ENCODE measurements around the gene CABLES1.
A peak's percentile ranks its signal among the peaks of the same experiment; 100 is the strongest.
"Not testable (repeated sequence)": the region's sequence is repeated elsewhere in the genome, so short reads cannot be mapped to it uniquely, and the experiment has no call there.

CABLES1 gene

GRCh38 chr18:23134780-23135549 lies at the start of gene CABLES1:
CABLES1 (plus strand) TSS chr18:23135485; CDS start chr18:23135763, 278 bp downstream.
- peak; percentile 9 for DNase-seq

- no peak for DNase-seq
Observed at GRCh38 chr18:23087352-23087751, 47.9 kb upstream of the CABLES1 start.

- no peak for DNase-seq
Observed at GRCh38 chr18:23088310-23088709, 47.0 kb upstream of the CABLES1 start.

- DNase-seq, result not testable (repeated sequence)
Observed at GRCh38 chr18:23091017-23091993, 44.0 kb upstream of the CABLES1 start.

GRCh38 chr18:23092121-23092520 lies 43.2 kb upstream of the CABLES1 start:
- no peak for DNase-seq

- not testable (repeated sequence) for DNase-seq
Observed at GRCh38 chr18:23093130-23093529, 42.2 kb upstream of the CABLES1 start.

- no peak for DNase-seq
Observed at GRCh38 chr18:23093772-23094171, 41.5 kb upstream of the CABLES1 start.

GRCh38 chr18:23094411-23095190 lies 40.7 kb upstream of the CABLES1 start:
- DNase-seq, result no peak

GRCh38 chr18:23095463-23095862 lies 39.8 kb upstream of the CABLES1 start:
- DNase-seq, result no peak

- not testable (repeated sequence) for DNase-seq
Observed at GRCh38 chr18:23097016-23097415, 38.3 kb upstream of the CABLES1 start.

GRCh38 chr18:23099621-23100020 lies 35.7 kb upstream of the CABLES1 start:
- DNase-seq, result no peak

- no peak for DNase-seq
Observed at GRCh38 chr18:23101861-23102432, 33.3 kb upstream of the CABLES1 start.

GRCh38 chr18:23102493-23103261 lies 32.6 kb upstream of the CABLES1 start:
- DNase-seq, result no peak

GRCh38 chr18:23103449-23103848 lies 31.8 kb upstream of the CABLES1 start:
- no peak for DNase-seq

- no peak for DNase-seq
Observed at GRCh38 chr18:23105030-23105429, 30.3 kb upstream of the CABLES1 start.

GRCh38 chr18:23105581-23106219 lies 29.6 kb upstream of the CABLES1 start:
- no peak for DNase-seq

- DNase-seq, result no peak
Observed at GRCh38 chr18:23106575-23106974, 28.7 kb upstream of the CABLES1 start.

- DNase-seq, result no peak
Observed at GRCh38 chr18:23107718-23108117, 27.6 kb upstream of the CABLES1 start.

- DNase-seq, result no peak
Observed at GRCh38 chr18:23108496-23108895, 26.8 kb upstream of the CABLES1 start.

- DNase-seq, result not testable (repeated sequence)
Observed at GRCh38 chr18:23109163-23109562, 26.1 kb upstream of the CABLES1 start.

GRCh38 chr18:23113576-23113975 lies 21.7 kb upstream of the CABLES1 start:
- no peak for DNase-seq
